Muscle layer of colon (tissue), 2 donors: ENCODE data around the gene SDS.

Experiments used
- H3K27ac ChIP-seq: one replicate; pipeline ENCODE4 v1.7.0; 2013; ENCODE audit warnings: low read depth, mild to moderate bottlenecking, low read length, moderate library complexity
- H3K27me3 ChIP-seq, 2 donors: one replicate each; pipeline ENCODE4 v1.7.0; 2013; ENCODE audit warnings: low read length in 2 of 2, mild to moderate bottlenecking in 2 of 2; ENCODE audit not compliant: insufficient read depth in 2 of 2, control insufficient read depth in 1 of 2
- H3K36me3 ChIP-seq: one replicate; pipeline ENCODE4 v1.7.0; 2013; ENCODE audit warnings: mild to moderate bottlenecking, low read length; ENCODE audit not compliant: insufficient read depth
- H3K4me1 ChIP-seq: one replicate; pipeline ENCODE4 v1.7.0; 2013; ENCODE audit warnings: mild to moderate bottlenecking, low read length; ENCODE audit not compliant: insufficient read depth
- H3K4me3 ChIP-seq, 2 donors: one replicate each; pipeline ENCODE4 v1.7.0; 2013; ENCODE audit warnings: low read length in 2 of 2, low read depth in 1 of 2, mild to moderate bottlenecking in 1 of 2, moderate library complexity in 1 of 2
- H3K9ac ChIP-seq: one replicate; pipeline ENCODE4 v1.7.0; 2013; ENCODE audit warnings: low read length
- H3K9me3 ChIP-seq: one replicate; pipeline ENCODE4 v1.7.0; 2013; ENCODE audit warnings: mild to moderate bottlenecking, low read length
- donor health status: abdominal sarcoma.
- donor health status: Adenocarcinoma of cecum.

SDS gene

GRCh38 chr12:113348849-113349536, 54.7 kb downstream of the SDS start:
- H3K9me3 ChIP-seq = no peaks in the 10 kb centered on the region
- no peaks in the 10 kb centered on the region for H3K36me3 ChIP-seq
- H3K27me3 ChIP-seq = no peaks in the 10 kb centered on the region
- no peak overlapping the region for H3K4me3 ChIP-seq
- H3K27ac ChIP-seq = no peak overlapping the region
- no peaks in the 10 kb centered on the region for H3K4me1 ChIP-seq
- H3K9ac ChIP-seq = no peak overlapping the region

- Histone ChIP-seq H3K9me3 (no peaks in the 10 kb centered on the region), H3K4me3 (no peak overlapping the region), H3K4me1 (no peaks in the 10 kb centered on the region), H3K27ac (no peak overlapping the region), H3K27me3 (no peaks in the 10 kb centered on the region), H3K9ac (no peak overlapping the region), H3K36me3 (no peaks in the 10 kb centered on the region)
Measured at GRCh38 chr12:113347892-113348291, 55.8 kb downstream of the SDS start.

- Histone ChIP-seq H3K4me3 (no peak overlapping the region), H3K4me1 (no peaks in the 10 kb centered on the region), H3K27me3 (no peaks in the 10 kb centered on the region), H3K9me3 (no peaks in the 10 kb centered on the region), H3K36me3 (no peaks in the 10 kb centered on the region), H3K27ac (no peak overlapping the region), H3K9ac (no peak overlapping the region)
Measured at GRCh38 chr12:113347107-113347506, 56.6 kb downstream of the SDS start.

- H3K4me3 ChIP-seq = no peak overlapping the region
- H3K36me3 ChIP-seq = no peaks in the 10 kb centered on the region
- no peaks in the 10 kb centered on the region for H3K4me1 ChIP-seq
- H3K27ac ChIP-seq = no peak overlapping the region
- no peak overlapping the region for H3K9ac ChIP-seq
- H3K27me3 ChIP-seq = no peaks in the 10 kb centered on the region
- no peaks in the 10 kb centered on the region for H3K9me3 ChIP-seq
Measured at GRCh38 chr12:113346353-113346752, 57.3 kb downstream of the SDS start.

- H3K9me3 ChIP-seq = no peaks in the 10 kb centered on the region
- H3K36me3 ChIP-seq = no peaks in the 10 kb centered on the region
- no peak overlapping the region for H3K4me3 ChIP-seq
- H3K27me3 ChIP-seq = no peaks in the 10 kb centered on the region
- no peaks in the 10 kb centered on the region for H3K4me1 ChIP-seq
- no peak overlapping the region for H3K9ac ChIP-seq
- H3K27ac ChIP-seq = no peak overlapping the region
Measured at GRCh38 chr12:113345318-113345717, 58.4 kb downstream of the SDS start.
